Rectal smooth muscle tissue (tissue), 1 donor: Measurements from ENCODE around the gene KIF18A.

Experiments used
- H3K27ac ChIP-seq: one replicate; pipeline ENCODE4 v1.7.0; 2013; ENCODE audit warnings: low read depth, low read length, inconsistent platforms
- H3K27me3 ChIP-seq: one replicate; pipeline ENCODE4 v1.7.0; 2013; ENCODE audit warnings: low read length; ENCODE audit not compliant: control insufficient read depth, insufficient read depth
- H3K36me3 ChIP-seq: one replicate; pipeline ENCODE4 v1.7.0; 2013; ENCODE audit warnings: low read length; ENCODE audit not compliant: control insufficient read depth, insufficient read depth
- H3K4me1 ChIP-seq: one replicate; pipeline ENCODE4 v1.7.0; 2013; ENCODE audit warnings: low read length; ENCODE audit not compliant: control insufficient read depth, insufficient read depth
- H3K4me3 ChIP-seq: one replicate; pipeline ENCODE4 v1.7.0; 2013; ENCODE audit warnings: low read length
- H3K9ac ChIP-seq: one replicate; pipeline ENCODE4 v1.7.0; 2013; ENCODE audit warnings: low read length

Gene KIF18A

GRCh38 chr11:28072321-28072720 lies 35.6 kb downstream of the KIF18A start:
- H3K27ac ChIP-seq, result no peak overlapping the region
- no peaks in the 10 kb centered on the region for H3K27me3 ChIP-seq
- no peaks in the 10 kb centered on the region for H3K4me1 ChIP-seq
- no peak overlapping the region for H3K9ac ChIP-seq
- H3K4me3 ChIP-seq, result no peak overlapping the region
- no peaks in the 10 kb centered on the region for H3K36me3 ChIP-seq

- Histone ChIP-seq H3K27ac (no peak overlapping the region), H3K9ac (no peak overlapping the region), H3K4me1 (no peaks in the 10 kb centered on the region), H3K4me3 (no peak overlapping the region), H3K36me3 (no peaks in the 10 kb centered on the region), H3K27me3 (no peaks in the 10 kb centered on the region)
Measured at GRCh38 chr11:28071305-28071704, 36.7 kb downstream of the KIF18A start.

- Histone ChIP-seq H3K27me3 (no peaks in the 10 kb centered on the region), H3K4me3 (no peak overlapping the region), H3K27ac (no peak overlapping the region), H3K36me3 (no peaks in the 10 kb centered on the region), H3K4me1 (no peaks in the 10 kb centered on the region), H3K9ac (no peak overlapping the region)
Measured at GRCh38 chr11:28058333-28058732, 49.6 kb downstream of the KIF18A start.

GRCh38 chr11:28054821-28055220 lies 53.1 kb downstream of the KIF18A start:
- Histone ChIP-seq H3K27ac (no peak overlapping the region), H3K27me3 (no peaks in the 10 kb centered on the region), H3K9ac (no peak overlapping the region), H3K4me1 (no peaks in the 10 kb centered on the region), H3K36me3 (no peaks in the 10 kb centered on the region), H3K4me3 (no peak overlapping the region)

GRCh38 chr11:28049338-28050216 lies 58.4 kb downstream of the KIF18A start:
- no peaks in the 10 kb centered on the region for H3K36me3 ChIP-seq
- no peak overlapping the region for H3K4me3 ChIP-seq
- H3K27ac ChIP-seq, result no peak overlapping the region
- no peaks in the 10 kb centered on the region for H3K4me1 ChIP-seq
- H3K27me3 ChIP-seq, result no peaks in the 10 kb centered on the region
- H3K9ac ChIP-seq, result no peak overlapping the region

GRCh38 chr11:28048812-28049211 lies 59.1 kb downstream of the KIF18A start:
- Histone ChIP-seq H3K4me3 (no peak overlapping the region), H3K27ac (no peak overlapping the region), H3K36me3 (no peaks in the 10 kb centered on the region), H3K9ac (no peak overlapping the region), H3K4me1 (no peaks in the 10 kb centered on the region), H3K27me3 (no peaks in the 10 kb centered on the region)

GRCh38 chr11:28043930-28044709 lies 63.8 kb downstream of the KIF18A start:
- H3K4me3 ChIP-seq, result no peak overlapping the region
- no peak overlapping the region for H3K9ac ChIP-seq
- no peaks in the 10 kb centered on the region for H3K36me3 ChIP-seq
- H3K4me1 ChIP-seq, result no peaks in the 10 kb centered on the region
- no peaks in the 10 kb centered on the region for H3K27me3 ChIP-seq
- no peak overlapping the region for H3K27ac ChIP-seq

- no peak overlapping the region for H3K9ac ChIP-seq
- no peak overlapping the region for H3K27ac ChIP-seq
- H3K4me1 ChIP-seq, result no peaks in the 10 kb centered on the region
- no peaks in the 10 kb centered on the region for H3K27me3 ChIP-seq
- no peaks in the 10 kb centered on the region for H3K36me3 ChIP-seq
- no peak overlapping the region for H3K4me3 ChIP-seq
Measured at GRCh38 chr11:28040384-28040783, 67.6 kb downstream of the KIF18A start.

GRCh38 chr11:28038775-28039174 lies 69.2 kb downstream of the KIF18A start:
- Histone ChIP-seq H3K9ac (no peak overlapping the region), H3K27me3 (no peaks in the 10 kb centered on the region), H3K4me1 (no peaks in the 10 kb centered on the region), H3K27ac (no peak overlapping the region), H3K4me3 (no peak overlapping the region), H3K36me3 (no peaks in the 10 kb centered on the region)

GRCh38 chr11:28026634-28027290 lies 81.2 kb downstream of the KIF18A start:
- H3K27ac ChIP-seq, result no peak overlapping the region
- H3K4me3 ChIP-seq, result no peak overlapping the region
- no peaks in the 10 kb centered on the region for H3K4me1 ChIP-seq
- no peak overlapping the region for H3K9ac ChIP-seq
- no peaks in the 10 kb centered on the region for H3K36me3 ChIP-seq
- no peaks in the 10 kb centered on the region for H3K27me3 ChIP-seq

GRCh38 chr11:28017816-28018215 lies 90.1 kb downstream of the KIF18A start:
- no peaks in the 10 kb centered on the region for H3K4me1 ChIP-seq
- H3K36me3 ChIP-seq, result no peaks in the 10 kb centered on the region
- H3K9ac ChIP-seq, result no peak overlapping the region
- H3K4me3 ChIP-seq, result no peak overlapping the region
- H3K27ac ChIP-seq, result no peak overlapping the region
- no peaks in the 10 kb centered on the region for H3K27me3 ChIP-seq

GRCh38 chr11:28011813-28012212 lies 96.1 kb downstream of the KIF18A start:
- Histone ChIP-seq H3K4me1 (no peaks in the 10 kb centered on the region), H3K4me3 (no peak overlapping the region), H3K27me3 (no peaks in the 10 kb centered on the region), H3K27ac (no peak overlapping the region), H3K36me3 (no peaks in the 10 kb centered on the region), H3K9ac (no peak overlapping the region)
